Osteocyte (in vitro differentiated cells): ENCODE results near the gene PTPRM. TPM values are rescaled to one million over a fixed set of nuclear protein-coding genes. Genes with fewer than 3 reads are reported as not detected.

ENCODE experiments used
- DNase-seq: peaks from one replicate; pipeline ENCODE4 v3.0.0; 2021; ENCODE audit warnings: mixed read lengths; ENCODE audit not compliant: unreplicated experiment; ENCODE audit errors: extremely low spot score
- H3K27ac Mint-ChIP-seq: one replicate; pipeline ENCODE4 v1.8.0; 2021; ENCODE audit warnings: mild to moderate bottlenecking, mixed read lengths; ENCODE audit not compliant: unreplicated experiment
- H3K27me3 Mint-ChIP-seq: one replicate; pipeline ENCODE4 v1.8.0; 2021; ENCODE audit warnings: mixed read lengths; ENCODE audit not compliant: unreplicated experiment
- H3K36me3 Mint-ChIP-seq: one replicate; pipeline ENCODE4 v1.8.0; 2021; ENCODE audit warnings: mixed read lengths; ENCODE audit not compliant: unreplicated experiment
- H3K4me1 Mint-ChIP-seq: one replicate; pipeline ENCODE4 v1.8.0; 2021; ENCODE audit warnings: mixed read lengths; ENCODE audit not compliant: unreplicated experiment
- H3K4me3 Mint-ChIP-seq: one replicate; pipeline ENCODE4 v1.8.0; 2021; ENCODE audit warnings: mild to moderate bottlenecking, moderate library complexity, mixed read lengths; ENCODE audit not compliant: unreplicated experiment
- H3K9me3 Mint-ChIP-seq: one replicate; pipeline ENCODE4 v1.8.0; 2021; ENCODE audit warnings: mixed read lengths; ENCODE audit not compliant: unreplicated experiment
- total RNA-seq: library from RNA; stranded (reverse); gene quantifications from 2 replicates; pipeline ENCODE4 v1.2.1, GENCODE V29; 2021
- TF ChIP-seq, protein P1 (sequence below): fragments of 200-600 bp; sonication (generic); IDR thresholded peaks from 2 replicates; pipeline ENCODE4 v1.5.0; 2021; ENCODE audit warnings: antibody characterized with exemption, mild to moderate bottlenecking, moderate library complexity

Gene PTPRM
- total RNA-seq, 1 donor from 2014 or later = 105 TPM

- no peaks in the 10 kb centered on the region for H3K27me3 Mint-ChIP-seq
- no peak overlapping the region for H3K4me3 Mint-ChIP-seq
- peaks cover 37% of the 10 kb centered on the region for H3K4me1 Mint-ChIP-seq
Measured at GRCh38 chr18:7931763-7932162, 364.6 kb downstream of the PTPRM start.

DNA sequence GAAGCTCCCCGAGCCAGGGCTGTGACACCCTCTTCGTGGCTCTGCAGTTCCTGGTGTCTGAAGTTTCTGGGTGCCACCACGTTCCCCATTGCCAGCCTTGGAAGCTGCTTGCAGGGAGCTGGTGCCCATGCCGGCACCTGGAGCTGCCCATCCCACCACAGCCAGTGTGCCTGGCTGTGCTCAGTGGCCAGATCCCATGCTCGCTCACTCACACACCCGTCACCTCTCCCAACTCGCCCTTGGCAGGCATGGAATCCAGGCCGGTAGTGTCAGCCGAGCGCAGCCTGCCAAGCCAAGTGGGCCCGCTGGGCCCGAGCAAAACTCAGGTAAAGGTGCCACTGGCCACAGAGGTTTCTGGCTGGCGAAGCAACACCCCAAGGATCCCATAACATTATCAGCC, 370.2 kb downstream of the PTPRM start:
- H3K4me1 Mint-ChIP-seq = peaks cover 10% of the 10 kb centered on the region
- no peak overlapping the region for H3K4me3 Mint-ChIP-seq
- H3K36me3 Mint-ChIP-seq = no peaks in the 10 kb centered on the region
- no peak overlapping the region for H3K27ac Mint-ChIP-seq
- H3K27me3 Mint-ChIP-seq = no peaks in the 10 kb centered on the region
- TF ChIP-seq, protein P1, sequence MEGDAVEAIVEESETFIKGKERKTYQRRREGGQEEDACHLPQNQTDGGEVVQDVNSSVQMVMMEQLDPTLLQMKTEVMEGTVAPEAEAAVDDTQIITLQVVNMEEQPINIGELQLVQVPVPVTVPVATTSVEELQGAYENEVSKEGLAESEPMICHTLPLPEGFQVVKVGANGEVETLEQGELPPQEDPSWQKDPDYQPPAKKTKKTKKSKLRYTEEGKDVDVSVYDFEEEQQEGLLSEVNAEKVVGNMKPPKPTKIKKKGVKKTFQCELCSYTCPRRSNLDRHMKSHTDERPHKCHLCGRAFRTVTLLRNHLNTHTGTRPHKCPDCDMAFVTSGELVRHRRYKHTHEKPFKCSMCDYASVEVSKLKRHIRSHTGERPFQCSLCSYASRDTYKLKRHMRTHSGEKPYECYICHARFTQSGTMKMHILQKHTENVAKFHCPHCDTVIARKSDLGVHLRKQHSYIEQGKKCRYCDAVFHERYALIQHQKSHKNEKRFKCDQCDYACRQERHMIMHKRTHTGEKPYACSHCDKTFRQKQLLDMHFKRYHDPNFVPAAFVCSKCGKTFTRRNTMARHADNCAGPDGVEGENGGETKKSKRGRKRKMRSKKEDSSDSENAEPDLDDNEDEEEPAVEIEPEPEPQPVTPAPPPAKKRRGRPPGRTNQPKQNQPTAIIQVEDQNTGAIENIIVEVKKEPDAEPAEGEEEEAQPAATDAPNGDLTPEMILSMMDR = no peak
- no peak for DNase-seq
- H3K9me3 Mint-ChIP-seq = no peaks in the 10 kb centered on the region

More at GRCh38 chr18:7931763-7932162, 364.6 kb downstream of the PTPRM start:
- no peak overlapping the region for H3K27ac Mint-ChIP-seq
- no peaks in the 10 kb centered on the region for H3K9me3 Mint-ChIP-seq
- DNase-seq = no peak
- TF ChIP-seq, protein P1 = no peak
- peaks cover 13% of the 10 kb centered on the region for H3K36me3 Mint-ChIP-seq

- Mint-ChIP-seq H3K27ac (no peak overlapping the region), H3K4me3 (no peak overlapping the region), H3K27me3 (no peaks in the 10 kb centered on the region), H3K4me1 (peaks cover 14% of the 10 kb centered on the region), H3K36me3 (no peaks in the 10 kb centered on the region), H3K9me3 (no peaks in the 10 kb centered on the region)
- TF ChIP-seq, protein P1 = no peak
- no peak for DNase-seq
Measured at GRCh38 chr18:7939521-7939920, 372.4 kb downstream of the PTPRM start.

DNA sequence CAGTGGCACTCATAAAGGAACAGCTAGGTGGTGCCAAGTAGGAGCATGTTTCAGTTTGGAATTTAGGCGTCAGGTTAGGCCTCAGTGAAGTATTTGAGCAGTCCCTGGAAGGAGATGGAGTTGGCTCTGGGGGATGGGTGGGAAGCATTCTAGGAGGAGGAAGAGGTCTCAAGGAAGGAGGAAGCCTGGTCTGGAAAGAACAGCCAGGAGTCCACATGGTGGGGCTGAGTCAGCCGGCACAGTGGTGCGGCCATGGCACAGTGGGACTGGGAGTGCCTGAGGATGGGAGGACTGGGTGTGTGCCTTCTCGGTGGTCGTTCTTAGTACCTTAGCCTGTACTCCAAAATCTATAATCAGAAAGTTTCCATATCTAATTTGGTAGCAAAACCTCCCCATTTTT, 373.3 kb downstream of the PTPRM start:
- Mint-ChIP-seq H3K27me3 (no peaks in the 10 kb centered on the region), H3K36me3 (no peaks in the 10 kb centered on the region), H3K4me1 (peaks cover 22% of the 10 kb centered on the region), H3K9me3 (no peaks in the 10 kb centered on the region), H3K4me3 (no peak overlapping the region), H3K27ac (no peak overlapping the region)
- no peak for DNase-seq
- TF ChIP-seq, protein P1 = no peak

- no peak for DNase-seq
- Mint-ChIP-seq H3K4me1 (peaks cover 27% of the 10 kb centered on the region), H3K36me3 (no peaks in the 10 kb centered on the region), H3K27ac (no peak overlapping the region), H3K9me3 (no peaks in the 10 kb centered on the region), H3K27me3 (no peaks in the 10 kb centered on the region), H3K4me3 (no peak overlapping the region)
- TF ChIP-seq, protein P1 = no peak
Measured at GRCh38 chr18:7940971-7941370, 373.9 kb downstream of the PTPRM start.
